Astrocyte (in vitro differentiated cells and primary cell): ENCODE data around the gene FBXO48.

Experiments used
- CTCF ChIP-seq: IDR thresholded peaks from 2 replicates; pipeline ENCODE4 v1.5.1; 2011; ENCODE audit warnings: low read depth, mild to moderate bottlenecking, inconsistent platforms, low read length, moderate library complexity; ENCODE audit not compliant: insufficient read depth
- EZH2 ChIP-seq: IDR thresholded peaks from 2 replicates; pipeline ENCODE4 v1.6.1; 2012; ENCODE audit warnings: mild to moderate bottlenecking, low read length, inconsistent platforms; ENCODE audit not compliant: insufficient read depth

- TF ChIP-seq CTCF (no peak), EZH2 (no peak)
Observed at GRCh38 chr2:68428746-68429145, 38.3 kb downstream of the FBXO48 start.
